ENCODE data around the gene OR51D1. TPM values are rescaled to one million over a fixed set of nuclear protein-coding genes. Genes with fewer than 3 reads are reported as not detected.

OR51D1 gene
- total RNA-seq, 1 experiment from 2014 or later = not detected

DNA sequence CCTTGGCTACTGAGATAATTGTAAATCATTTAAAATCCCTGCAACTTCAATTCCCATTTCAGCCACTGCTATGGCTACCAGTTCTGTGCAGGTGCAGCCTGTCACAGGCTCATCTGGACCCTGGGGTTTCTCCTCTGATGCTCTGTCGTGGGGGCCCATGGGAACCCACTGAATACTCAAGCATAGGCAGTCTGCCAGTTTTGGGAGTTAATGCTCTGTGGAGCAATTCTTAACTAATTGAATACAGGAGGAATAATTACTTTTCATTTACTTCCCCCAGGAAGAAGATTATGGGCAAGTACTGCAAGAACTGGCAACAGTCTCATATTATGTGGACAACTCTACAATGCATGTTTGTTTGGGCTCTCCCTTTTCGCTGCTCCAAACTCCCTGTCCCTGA is 34.5 kb downstream of the OR51D1 start:
- Histone ChIP-seq H3K4me1 (ENCODE audit: insufficient read depth, low read length) (no peaks in the 10 kb centered on the region), H3K4me2 (ENCODE audit: low read length) (no peak overlapping the region), H3K9me3 (ENCODE audit: low read length) (no peaks in the 10 kb centered on the region), H3K4me3 (ENCODE audit: low read length) (no peak overlapping the region), H4K20me1 (ENCODE audit: low read length) (no peaks in the 10 kb centered on the region), H3K9me2 (replicated peaks; ENCODE audit: low read length) (no peaks in the 10 kb centered on the region), H3K27ac (ENCODE audit: low read length) (no peak overlapping the region), H3K27me3 (ENCODE audit: low read length) (no peaks in the 10 kb centered on the region), H3K79me2 (ENCODE audit: low read length) (no peaks in the 10 kb centered on the region), H2AFZ (ENCODE audit: low read length) (no peak overlapping the region), H3F3A (ENCODE audit: low read length, unreplicated experiment) (no peaks in the 10 kb centered on the region), H3K9ac (ENCODE audit: low read length) (no peak overlapping the region), H3K36me3 (ENCODE audit: low read depth, low read length) (no peaks in the 10 kb centered on the region)
- DNase-seq (no peak), ATAC-seq (no peak)
- ChIA-PET POLR2A (ENCODE audit: unreplicated experiment) (no interaction called here), CTCF (no interaction called here)
- BruUV-seq (replicated peaks) = no TSS peak
- no peak for TF ChIP-seq EZH2 (IDR thresholded peaks at IDR 0.05; ENCODE audit: low read length, unreplicated experiment)
- TF ChIP-seq EZH2phosphoT487 (IDR thresholded peaks at IDR 0.05; ENCODE audit: borderline replicate concordance, low read length) = no peak
- TF ChIP-seq, protein P1, sequence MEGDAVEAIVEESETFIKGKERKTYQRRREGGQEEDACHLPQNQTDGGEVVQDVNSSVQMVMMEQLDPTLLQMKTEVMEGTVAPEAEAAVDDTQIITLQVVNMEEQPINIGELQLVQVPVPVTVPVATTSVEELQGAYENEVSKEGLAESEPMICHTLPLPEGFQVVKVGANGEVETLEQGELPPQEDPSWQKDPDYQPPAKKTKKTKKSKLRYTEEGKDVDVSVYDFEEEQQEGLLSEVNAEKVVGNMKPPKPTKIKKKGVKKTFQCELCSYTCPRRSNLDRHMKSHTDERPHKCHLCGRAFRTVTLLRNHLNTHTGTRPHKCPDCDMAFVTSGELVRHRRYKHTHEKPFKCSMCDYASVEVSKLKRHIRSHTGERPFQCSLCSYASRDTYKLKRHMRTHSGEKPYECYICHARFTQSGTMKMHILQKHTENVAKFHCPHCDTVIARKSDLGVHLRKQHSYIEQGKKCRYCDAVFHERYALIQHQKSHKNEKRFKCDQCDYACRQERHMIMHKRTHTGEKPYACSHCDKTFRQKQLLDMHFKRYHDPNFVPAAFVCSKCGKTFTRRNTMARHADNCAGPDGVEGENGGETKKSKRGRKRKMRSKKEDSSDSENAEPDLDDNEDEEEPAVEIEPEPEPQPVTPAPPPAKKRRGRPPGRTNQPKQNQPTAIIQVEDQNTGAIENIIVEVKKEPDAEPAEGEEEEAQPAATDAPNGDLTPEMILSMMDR (conservative IDR thresholded peaks at IDR 0.05; ENCODE audit: low read depth, low read length) = no peak
- intact Hi-C loops (cut with micrococcal nuclease) = no loop called here

DNA sequence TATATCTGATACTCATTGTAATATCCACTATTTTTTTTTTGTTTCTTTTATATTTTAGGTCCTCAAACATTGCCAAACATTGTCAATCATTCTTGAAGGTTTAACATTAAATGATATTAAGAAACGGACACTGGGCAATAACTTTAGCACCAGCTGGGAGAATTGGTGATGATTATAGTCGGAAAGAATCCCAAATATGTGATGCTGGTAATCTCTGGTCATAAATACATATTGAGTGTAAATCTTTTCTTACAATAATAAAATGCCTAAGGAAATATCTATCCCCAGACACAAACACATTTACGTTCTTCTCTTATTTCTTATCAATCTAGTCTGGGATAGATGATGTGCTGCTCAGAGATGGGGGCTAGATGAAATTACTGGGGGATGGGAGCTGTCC is 35.2 kb downstream of the OR51D1 start:
- Histone ChIP-seq H3F3A (ENCODE audit: low read length, unreplicated experiment) (no peaks in the 10 kb centered on the region), H3K36me3 (ENCODE audit: low read depth, low read length) (no peaks in the 10 kb centered on the region), H3K27ac (ENCODE audit: low read length) (no peak overlapping the region), H3K4me2 (ENCODE audit: low read length) (no peak overlapping the region), H3K9me3 (ENCODE audit: low read length) (no peaks in the 10 kb centered on the region), H3K4me3 (ENCODE audit: low read length) (no peak overlapping the region), H4K20me1 (ENCODE audit: low read length) (no peaks in the 10 kb centered on the region), H3K9me2 (replicated peaks; ENCODE audit: low read length) (no peaks in the 10 kb centered on the region), H3K27me3 (ENCODE audit: low read length) (no peaks in the 10 kb centered on the region), H3K4me1 (ENCODE audit: insufficient read depth, low read length) (no peaks in the 10 kb centered on the region), H2AFZ (ENCODE audit: low read length) (no peak overlapping the region), H3K79me2 (ENCODE audit: low read length) (no peaks in the 10 kb centered on the region), H3K9ac (ENCODE audit: low read length) (no peak overlapping the region)
- peak; percentile 5 for DNase-seq
- no peak for TF ChIP-seq EZH2phosphoT487 (IDR thresholded peaks at IDR 0.05; ENCODE audit: borderline replicate concordance, low read length)
- TF ChIP-seq EZH2 (IDR thresholded peaks at IDR 0.05; ENCODE audit: low read length, unreplicated experiment) = no peak
- TF ChIP-seq, protein P1 (conservative IDR thresholded peaks at IDR 0.05; ENCODE audit: low read depth, low read length) = no peak
- intact Hi-C loops (cut with micrococcal nuclease) = no loop called here
- ChIA-PET POLR2A (ENCODE audit: unreplicated experiment) (no interaction called here), CTCF (no interaction called here)
- no TSS peak for BruUV-seq (replicated peaks)
- no peak for ATAC-seq

DNA sequence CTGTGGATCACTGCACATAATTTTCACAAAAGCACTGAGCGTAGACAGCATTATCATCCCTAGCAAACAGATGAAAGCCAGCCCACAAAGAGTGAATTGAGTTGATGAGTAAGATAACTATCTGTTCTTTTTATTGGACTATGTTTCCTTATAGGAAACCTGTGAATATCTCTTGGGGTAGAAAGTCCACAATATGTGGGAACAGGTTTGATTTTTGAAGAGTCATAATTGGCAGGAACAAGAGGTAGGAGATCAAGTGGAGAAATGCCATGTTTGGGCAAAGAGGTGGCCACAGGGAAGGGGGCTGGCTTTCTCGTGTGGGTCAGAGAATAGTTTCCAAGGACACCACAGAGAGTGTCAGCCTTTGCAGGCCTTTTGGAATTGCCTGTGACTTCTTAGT is 36.5 kb downstream of the OR51D1 start:
- no peak overlapping the region for H3K4me3 ChIP-seq (ENCODE audit: low read length)
- H3K79me2 ChIP-seq (ENCODE audit: low read length) = no peaks in the 10 kb centered on the region
- H3K9me3 ChIP-seq (ENCODE audit: low read length) = no peaks in the 10 kb centered on the region
- H3K4me2 ChIP-seq (ENCODE audit: low read length) = no peak overlapping the region
- intact Hi-C loops (cut with micrococcal nuclease) = no loop called here
- H3F3A ChIP-seq (ENCODE audit: low read length, unreplicated experiment) = no peaks in the 10 kb centered on the region
- no peaks in the 10 kb centered on the region for H3K9me2 ChIP-seq (replicated peaks; ENCODE audit: low read length)
- TF ChIP-seq EZH2 (IDR thresholded peaks at IDR 0.05; ENCODE audit: low read length, unreplicated experiment) = no peak
- TF ChIP-seq, protein P1 (conservative IDR thresholded peaks at IDR 0.05; ENCODE audit: low read depth, low read length) = no peak
- TF ChIP-seq EZH2phosphoT487 (IDR thresholded peaks at IDR 0.05; ENCODE audit: borderline replicate concordance, low read length) = no peak
- no peak overlapping the region for H3K27ac ChIP-seq (ENCODE audit: low read length)
- DNase-seq (no peak), ATAC-seq (no peak)
- POLR2A ChIA-PET (ENCODE audit: unreplicated experiment) = no interaction called here
- BruUV-seq (replicated peaks) = no TSS peak
- H3K9ac ChIP-seq (ENCODE audit: low read length) = no peak overlapping the region
- no peaks in the 10 kb centered on the region for H3K4me1 ChIP-seq (ENCODE audit: insufficient read depth, low read length)
- CTCF ChIA-PET = no interaction called here
- H3K27me3 ChIP-seq (ENCODE audit: low read length) = no peaks in the 10 kb centered on the region
- no peak overlapping the region for H2AFZ ChIP-seq (ENCODE audit: low read length)
- no peaks in the 10 kb centered on the region for H3K36me3 ChIP-seq (ENCODE audit: low read depth, low read length)
- no peaks in the 10 kb centered on the region for H4K20me1 ChIP-seq (ENCODE audit: low read length)

All from PC-3 (cell line).